Mucosa of descending colon (tissue), 3 donors: ENCODE results near the gene CD226. TPM values are rescaled to one million over a fixed set of nuclear protein-coding genes. Genes with fewer than 3 reads are reported as not detected.

Experiments used
- ATAC-seq: fragments of 200-7000 bp; cut with Tn5 transposase; one replicate; pipeline ENCODE4 v1.9.1; 2020; ENCODE audit warnings: mild to moderate bottlenecking, moderate library complexity
- DNase-seq, 3 donors: peaks; one replicate each; pipeline ENCODE4 v3.0.0-alpha.2; 2020
- H3K36me3 ChIP-seq: fragments of 200-600 bp; one replicate; pipeline ENCODE4 v1.8.0; 2021; ENCODE audit warnings: low read depth, mild to moderate bottlenecking
- H3K4me1 ChIP-seq: fragments of 200-600 bp; one replicate; pipeline ENCODE4 v1.8.0; 2021; ENCODE audit warnings: low read depth, mild to moderate bottlenecking
- H3K4me3 ChIP-seq: fragments of 200-600 bp; one replicate; pipeline ENCODE4 v1.8.0; 2021; ENCODE audit warnings: mild to moderate bottlenecking
- H3K9me3 ChIP-seq: fragments of 200-600 bp; one replicate; pipeline ENCODE4 v1.8.0; 2021; ENCODE audit warnings: mild to moderate bottlenecking
- intact Hi-C, 2 donors: fragments of 100-400 bp; cut with DNase I in 1 of 2; cut with micrococcal nuclease in 1 of 2; formaldehyde crosslinking; loops; one replicate each; pipeline versions ENCODE4 v1.11.0 to v1.11.1; 2022; cut with DNase I, micrococcal nuclease
- total RNA-seq, 3 donors: library from RNA; stranded (reverse); fragmentation: NEBNext Ultra II Directional in 2 of 3; extraction: Animal tissue kit (Norgen Biotek cat#: 25700) in 2 of 3; gene quantifications; one replicate each; pipeline versions ENCODE4 v1.2.1 to v1.2.4, GENCODE V29; 2021 to 2023
- TF ChIP-seq, protein P1 (sequence below): fragments of 200-600 bp; IDR thresholded peaks from one replicate; pipeline ENCODE4 v1.8.0; 2022; ENCODE audit warnings: antibody characterized with exemption, mild to moderate bottlenecking
- donor health status: DM: no; HTN: no; CAD: no; lungs with moderate emphysema.
- donor health status: DM: no; HTN: no; CAD: no.
- donor health status: DM: no; HTN: yes; CAD: no.

The CD226 gene
- total RNA-seq, 3 donors from 2014 or later = 1.2 to 2.7 (median 2.0) TPM

DNA sequence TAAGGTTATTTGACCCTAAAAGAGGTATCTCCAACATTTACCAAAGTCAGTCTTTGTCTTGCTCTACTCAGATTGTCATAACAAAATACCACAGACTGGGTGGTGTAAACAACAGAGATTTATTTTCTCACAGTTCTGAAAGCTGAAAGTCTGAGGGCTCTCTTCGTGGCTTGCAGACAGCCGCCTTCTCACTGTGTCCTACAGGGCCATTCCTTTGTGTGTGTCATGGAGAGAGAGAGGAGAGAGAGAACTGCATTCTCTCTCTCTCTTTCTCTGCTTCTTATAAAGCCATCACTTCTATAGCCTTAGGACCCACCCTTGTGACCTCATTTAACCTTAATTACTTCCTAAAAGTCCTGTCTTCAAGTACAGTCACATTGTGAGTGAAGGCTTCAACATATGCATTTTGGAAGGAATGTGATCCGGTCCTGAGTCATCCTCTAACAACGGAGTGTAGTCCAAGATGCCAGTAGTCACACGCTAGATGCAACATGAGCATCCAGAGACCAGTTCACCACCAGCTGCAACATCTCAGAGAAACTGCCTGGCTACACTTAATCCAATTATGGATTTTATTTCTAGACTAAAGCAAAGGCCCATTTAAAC is 130.2 kb downstream of the CD226 start:
- TF ChIP-seq, protein P1, sequence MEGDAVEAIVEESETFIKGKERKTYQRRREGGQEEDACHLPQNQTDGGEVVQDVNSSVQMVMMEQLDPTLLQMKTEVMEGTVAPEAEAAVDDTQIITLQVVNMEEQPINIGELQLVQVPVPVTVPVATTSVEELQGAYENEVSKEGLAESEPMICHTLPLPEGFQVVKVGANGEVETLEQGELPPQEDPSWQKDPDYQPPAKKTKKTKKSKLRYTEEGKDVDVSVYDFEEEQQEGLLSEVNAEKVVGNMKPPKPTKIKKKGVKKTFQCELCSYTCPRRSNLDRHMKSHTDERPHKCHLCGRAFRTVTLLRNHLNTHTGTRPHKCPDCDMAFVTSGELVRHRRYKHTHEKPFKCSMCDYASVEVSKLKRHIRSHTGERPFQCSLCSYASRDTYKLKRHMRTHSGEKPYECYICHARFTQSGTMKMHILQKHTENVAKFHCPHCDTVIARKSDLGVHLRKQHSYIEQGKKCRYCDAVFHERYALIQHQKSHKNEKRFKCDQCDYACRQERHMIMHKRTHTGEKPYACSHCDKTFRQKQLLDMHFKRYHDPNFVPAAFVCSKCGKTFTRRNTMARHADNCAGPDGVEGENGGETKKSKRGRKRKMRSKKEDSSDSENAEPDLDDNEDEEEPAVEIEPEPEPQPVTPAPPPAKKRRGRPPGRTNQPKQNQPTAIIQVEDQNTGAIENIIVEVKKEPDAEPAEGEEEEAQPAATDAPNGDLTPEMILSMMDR = no peak
- Histone ChIP-seq H3K4me1 (no peaks in the 10 kb centered on the region), H3K4me3 (no peak overlapping the region), H3K9me3 (peaks cover 4% of the 10 kb centered on the region), H3K36me3 (no peaks in the 10 kb centered on the region)
- intact Hi-C loops = no loop called here
- peak in 1 of 3 donors; percentile 6 for DNase-seq
- ATAC-seq = no peak

DNA sequence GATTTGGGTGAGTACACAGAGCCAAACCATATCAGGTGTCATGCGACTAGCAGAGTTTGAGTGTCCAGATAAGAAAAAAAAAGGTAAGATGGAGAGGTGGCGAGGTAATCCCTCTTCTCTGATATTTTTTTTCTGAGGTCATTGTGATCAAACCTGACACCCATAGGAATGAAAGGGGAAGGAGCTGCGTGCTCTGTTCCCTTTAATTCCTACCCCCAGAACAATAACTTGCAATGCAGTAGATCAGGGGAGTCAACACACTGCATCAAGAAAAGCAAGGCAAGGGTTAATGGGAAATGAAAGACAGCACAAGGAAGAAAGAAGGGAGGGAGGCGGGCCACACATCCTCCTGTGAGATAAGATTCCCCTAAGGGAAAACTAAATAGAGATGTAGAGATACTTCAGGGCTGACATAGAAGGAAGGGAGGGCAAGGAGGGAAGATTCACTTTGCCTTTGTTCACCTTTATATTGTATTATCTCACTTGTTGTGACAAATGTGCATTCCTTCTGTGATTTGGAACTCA is 132.8 kb downstream of the CD226 start:
- intact Hi-C loops = no loop called here
- Histone ChIP-seq H3K36me3 (no peaks in the 10 kb centered on the region), H3K4me3 (no peak overlapping the region), H3K9me3 (no peaks in the 10 kb centered on the region), H3K4me1 (no peaks in the 10 kb centered on the region)
- TF ChIP-seq, protein P1 = no peak
- no peak for DNase-seq
- ATAC-seq = no peak

GRCh38 chr18:69813559-69813958 is 134.1 kb downstream of the CD226 start:
- Histone ChIP-seq H3K9me3 (no peaks in the 10 kb centered on the region), H3K4me1 (no peaks in the 10 kb centered on the region), H3K4me3 (no peak overlapping the region), H3K36me3 (no peaks in the 10 kb centered on the region)
- DNase-seq (no peak), ATAC-seq (no peak)
- TF ChIP-seq, protein P1 = no peak
- intact Hi-C loops = no loop called here

GRCh38 chr18:69808399-69808798 is 139.3 kb downstream of the CD226 start:
- Histone ChIP-seq H3K36me3 (no peaks in the 10 kb centered on the region), H3K4me1 (no peaks in the 10 kb centered on the region), H3K4me3 (no peak overlapping the region), H3K9me3 (no peaks in the 10 kb centered on the region)
- ATAC-seq (no peak), DNase-seq (no peak)
- TF ChIP-seq, protein P1 = no peak
- intact Hi-C loops = no loop called here

GRCh38 chr18:69804776-69805501 is 142.7 kb downstream of the CD226 start:
- H3K36me3 ChIP-seq = no peaks in the 10 kb centered on the region
- TF ChIP-seq, protein P1 = no peak
- no peaks in the 10 kb centered on the region for H3K9me3 ChIP-seq
- no peaks in the 10 kb centered on the region for H3K4me1 ChIP-seq
- intact Hi-C loops = no loop called here
- no peak overlapping the region for H3K4me3 ChIP-seq
- ATAC-seq (peak; percentile 66), DNase-seq (no peak)
